T47D (cell line): ENCODE data around the gene CCDC134.

Source experiments
- DNase-seq, 2 experiments: peaks; one replicate each; pipeline versions ENCODE4 v3.0.0 to v3.0.0-alpha.2; 2011 to 2012; ENCODE audit warnings: low read depth in 1 of 2, low spot score in 1 of 2
- JUND ChIP-seq: IDR thresholded peaks from 2 replicates; pipeline ENCODE4 v1.6.1; 2012; ENCODE audit warnings: low read depth
- in situ Hi-C: cut with HindIII; loops from 2 replicates; pipeline ENCODE4 v1.10.0; 2016; ENCODE audit warnings: low sequenced_read_pairs, low pct_unique_long_range_greater_than_20kb

The CCDC134 gene

DNA sequence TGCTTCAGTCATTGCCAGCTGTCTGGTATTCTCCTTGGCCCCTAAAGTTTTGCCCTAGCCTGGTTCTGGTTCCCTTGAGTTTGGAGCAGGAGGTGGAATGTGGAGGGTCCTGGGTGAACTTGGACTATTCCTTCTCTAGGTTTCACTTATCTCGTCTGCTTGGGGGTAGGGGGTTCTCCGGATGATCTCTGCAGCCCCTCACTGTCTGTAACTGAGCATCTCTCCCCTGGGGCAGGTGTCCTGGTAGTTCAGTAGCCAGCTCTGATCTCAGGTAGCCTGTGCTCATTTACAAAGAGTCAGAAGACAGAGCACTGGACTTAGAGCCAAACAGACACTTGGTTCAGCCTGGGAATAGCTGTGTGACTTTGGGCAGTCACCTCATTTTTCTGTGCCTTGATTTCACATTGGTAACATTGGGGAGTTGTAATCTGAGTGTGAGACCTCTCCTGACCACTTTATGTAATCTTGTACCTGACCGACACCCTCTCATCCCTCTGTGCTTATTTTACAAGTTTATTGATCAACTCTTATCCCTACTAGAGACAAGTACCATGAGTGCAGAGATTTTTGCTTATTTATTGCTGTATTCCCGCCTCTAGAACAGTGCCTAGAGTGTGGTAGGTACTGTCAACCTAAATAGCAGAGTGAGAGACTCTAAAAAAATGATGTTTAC, 804 bp downstream of the CCDC134 start:
- no peak for TF ChIP-seq JUND
- no peak for DNase-seq
- in situ Hi-C loops, result no loop called here

DNA sequence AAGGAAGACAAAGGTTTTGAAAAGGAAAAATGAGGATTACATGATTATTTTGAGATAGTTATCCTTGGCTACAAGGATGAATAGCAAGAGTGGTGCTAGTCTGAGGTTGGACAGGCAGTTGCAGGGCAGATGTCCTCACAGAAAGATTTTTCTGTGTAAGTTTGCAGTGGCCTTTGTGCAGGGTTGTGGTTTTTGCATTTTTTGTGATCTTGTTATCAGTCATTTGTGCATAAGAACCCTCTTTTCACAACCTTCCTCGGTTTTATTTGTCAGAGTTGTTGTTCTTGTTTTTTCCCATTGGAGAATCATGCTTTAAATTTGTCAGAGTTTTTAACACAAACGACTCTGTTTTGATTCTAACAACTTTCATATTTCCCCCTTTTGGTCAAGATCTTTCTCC, 1.4 kb downstream of the CCDC134 start:
- in situ Hi-C loops, result no loop called here
- DNase-seq, result no peak
- TF ChIP-seq JUND, result no peak

DNA sequence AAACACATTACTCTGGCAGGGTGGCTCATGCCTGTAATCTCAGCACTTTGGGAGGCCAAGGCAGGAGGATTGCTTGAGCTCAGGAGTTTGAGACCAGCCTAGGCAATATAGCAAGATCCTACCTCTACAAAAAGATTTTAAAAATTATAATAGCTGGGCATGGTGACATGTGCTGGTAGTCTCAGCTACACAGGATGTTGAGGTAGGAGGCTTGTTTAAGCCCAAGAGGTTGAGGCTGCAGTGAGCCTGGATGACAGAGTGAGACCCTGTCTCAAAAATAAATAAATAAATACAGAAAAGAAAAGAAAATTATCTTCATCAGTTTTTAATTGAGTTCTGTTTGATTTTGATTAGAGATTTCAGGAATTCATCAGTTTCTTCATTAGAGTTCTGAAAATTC, 5.2 kb downstream of the CCDC134 start:
- no peak for DNase-seq
- in situ Hi-C loops, result no loop called here
- no peak for TF ChIP-seq JUND

DNA sequence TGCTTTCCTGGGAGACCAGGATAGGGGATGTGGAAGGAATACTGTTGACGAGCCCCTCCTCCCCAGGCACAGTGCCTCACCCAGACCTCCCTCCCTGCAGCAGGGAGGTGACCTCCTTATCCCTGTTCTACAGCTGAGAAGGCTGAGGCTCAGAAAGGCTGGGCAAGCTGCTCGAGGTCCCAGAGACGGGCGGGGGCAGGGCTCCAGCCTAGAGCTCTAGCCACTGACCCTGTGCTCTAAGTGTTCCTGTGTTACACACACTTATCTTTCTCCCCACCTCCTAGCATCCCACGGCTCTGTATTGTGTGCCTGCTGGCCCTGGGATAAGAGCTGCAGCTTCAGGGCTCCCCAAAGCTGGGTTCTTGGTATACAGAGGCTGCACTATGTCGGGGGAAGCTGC, 7.9 kb downstream of the CCDC134 start:
- no peak for TF ChIP-seq JUND
- in situ Hi-C loops, result no loop called here
- no peak for DNase-seq

DNA sequence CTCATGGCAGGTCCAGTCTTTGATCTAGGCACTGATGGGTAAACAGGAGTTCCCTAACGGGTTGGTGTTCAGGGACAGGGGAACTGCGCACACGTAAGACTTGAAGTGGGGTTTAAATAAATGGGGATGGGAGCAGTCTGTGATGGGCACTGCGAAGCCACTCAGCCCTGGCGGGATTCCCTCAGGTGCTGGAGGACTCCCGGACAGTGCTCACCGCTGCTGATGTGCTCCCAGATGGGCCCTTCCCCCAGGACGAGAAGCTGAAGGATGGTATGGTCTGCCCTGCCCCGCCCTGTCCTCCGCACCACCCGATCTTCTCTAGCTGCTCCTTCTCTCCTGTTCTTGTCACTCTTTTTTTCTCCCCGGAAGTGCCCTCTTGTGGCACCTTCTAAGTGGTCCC, 9.5 kb downstream of the CCDC134 start:
- no peak for TF ChIP-seq JUND
- in situ Hi-C loops, result no loop called here
- DNase-seq, result no peak

DNA sequence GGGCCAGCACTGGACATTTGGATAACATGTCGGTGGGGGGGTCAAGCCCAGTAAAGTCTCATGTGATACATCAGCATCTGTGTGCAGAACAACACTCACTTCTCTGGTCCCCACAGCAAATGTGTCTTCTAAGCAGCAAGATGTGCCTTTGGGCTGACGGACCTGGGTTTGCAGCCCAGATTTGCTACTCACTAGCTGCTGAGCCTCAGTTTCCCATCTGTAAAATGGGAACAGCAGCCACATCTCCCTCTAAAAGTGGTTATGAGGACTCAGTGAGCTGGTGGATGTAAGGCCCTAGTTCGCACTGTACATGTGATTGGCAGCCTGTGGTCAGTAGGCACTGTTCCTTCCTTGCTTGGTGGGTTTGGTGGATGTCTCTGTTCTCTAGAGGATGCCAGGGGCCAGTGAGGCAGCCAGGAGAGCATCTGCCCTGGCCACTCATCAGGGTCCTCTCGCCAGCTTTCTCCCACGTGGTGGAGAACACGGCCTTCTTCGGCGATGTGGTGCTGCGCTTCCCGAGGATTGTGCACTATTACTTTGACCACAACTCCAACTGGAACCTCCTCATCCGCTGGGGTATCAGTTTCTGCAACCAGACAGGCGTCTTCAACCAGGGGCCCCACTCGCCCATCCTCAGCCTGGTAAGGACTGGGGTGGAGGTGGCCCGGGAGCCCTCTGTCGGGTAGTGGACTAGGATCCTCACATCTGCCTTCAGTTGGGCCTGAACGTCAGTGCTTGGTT, 12.5 kb downstream of the CCDC134 start:
- in situ Hi-C loops, result no loop called here
- DNase-seq, result no peak
- TF ChIP-seq JUND, result no peak

DNA sequence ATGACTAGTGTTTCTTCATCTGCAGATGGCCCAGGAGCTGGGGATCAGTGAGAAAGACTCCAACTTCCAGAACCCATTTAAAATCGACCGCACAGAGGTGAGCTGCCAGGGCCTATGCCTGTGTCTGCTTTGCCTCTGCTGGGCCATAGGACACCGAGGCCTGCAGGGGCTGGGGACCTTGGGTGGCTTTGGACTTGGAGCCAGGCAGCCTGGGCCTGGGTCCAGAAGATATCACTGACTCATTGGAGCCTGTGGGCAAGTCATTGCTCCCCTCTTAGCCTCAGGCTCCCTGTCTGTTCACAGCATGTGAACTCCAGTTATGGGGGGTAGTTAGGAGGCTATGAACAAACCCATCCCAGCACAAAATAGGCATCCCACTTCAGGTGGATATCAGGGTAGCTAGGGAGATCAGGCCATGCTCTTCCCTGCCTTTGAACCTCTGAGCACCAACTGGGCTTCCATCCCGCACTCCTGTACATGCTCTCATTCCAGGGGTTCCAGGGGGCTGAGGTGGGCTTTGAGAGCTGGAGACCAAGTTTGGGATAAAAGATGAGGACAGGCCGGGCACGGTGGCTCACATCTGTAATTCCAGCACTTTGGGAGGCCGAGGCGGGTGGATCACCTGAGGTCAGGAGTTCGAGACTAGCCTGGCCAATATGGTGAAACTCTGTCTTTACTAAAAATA, 13.4 kb downstream of the CCDC134 start:
- TF ChIP-seq JUND, result no peak
- DNase-seq, result no peak
- in situ Hi-C loops, result no loop called here

DNA sequence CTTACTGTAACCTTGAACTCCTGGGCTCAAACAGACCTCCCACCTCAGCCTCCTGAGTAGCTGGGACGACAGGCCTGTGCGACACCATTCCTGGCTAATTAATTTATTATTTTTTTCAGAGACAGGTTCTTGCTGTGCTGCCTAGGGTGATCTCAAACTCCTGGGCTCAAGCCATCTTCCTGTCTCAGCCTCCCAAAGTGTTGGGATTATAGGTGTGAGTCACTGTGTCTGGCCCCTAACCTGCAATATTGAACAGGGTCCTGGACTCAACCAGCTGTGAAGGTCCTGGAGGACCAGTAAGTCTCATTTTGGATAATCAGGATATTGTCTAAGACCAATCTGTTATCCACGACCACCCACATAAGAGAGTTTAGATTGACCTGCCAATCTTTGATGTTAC, 15.2 kb downstream of the CCDC134 start:
- no peak for TF ChIP-seq JUND
- no peak for DNase-seq
- in situ Hi-C loops, result no loop called here

DNA sequence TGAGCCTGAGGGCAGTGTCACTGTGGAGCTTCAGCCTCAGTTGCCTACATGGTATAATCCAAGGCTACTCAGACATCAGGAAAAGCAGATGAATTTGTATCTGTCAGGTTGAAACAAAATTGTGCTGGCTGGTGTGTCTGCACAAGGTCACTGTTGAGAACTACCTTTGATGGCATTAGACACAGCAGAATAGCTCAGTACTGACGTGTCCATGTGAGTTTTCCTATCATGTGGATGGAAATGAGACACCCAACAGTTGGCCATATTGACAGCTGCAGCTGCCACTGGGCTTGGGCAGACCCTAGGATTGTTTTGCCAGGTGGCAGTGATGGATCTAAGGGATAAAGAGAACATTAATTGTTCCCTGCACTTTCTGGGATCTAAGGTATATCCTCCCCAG, 15.8 kb downstream of the CCDC134 start:
- in situ Hi-C loops, result no loop called here
- no peak for TF ChIP-seq JUND
- no peak for DNase-seq

DNA sequence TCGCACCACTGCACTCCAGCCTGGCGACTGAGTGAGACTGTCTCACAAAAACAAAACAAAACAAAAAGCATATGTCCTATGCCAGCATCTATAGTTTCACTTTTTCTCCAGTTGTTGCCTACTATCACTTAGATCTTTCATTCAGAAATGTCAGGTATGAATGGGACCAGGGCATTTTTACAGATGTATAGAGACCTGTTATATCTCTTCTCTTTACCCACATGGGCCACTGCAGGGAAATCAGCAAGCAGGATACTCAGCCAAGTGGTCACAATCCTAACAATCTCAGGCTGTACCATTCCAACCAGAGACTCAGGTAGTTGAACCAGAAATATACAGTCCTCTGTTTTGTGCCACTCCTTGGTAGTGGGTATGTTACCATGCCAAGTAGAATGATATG, 16.4 kb downstream of the CCDC134 start:
- DNase-seq, result no peak
- no peak for TF ChIP-seq JUND
- in situ Hi-C loops, result no loop called here

DNA sequence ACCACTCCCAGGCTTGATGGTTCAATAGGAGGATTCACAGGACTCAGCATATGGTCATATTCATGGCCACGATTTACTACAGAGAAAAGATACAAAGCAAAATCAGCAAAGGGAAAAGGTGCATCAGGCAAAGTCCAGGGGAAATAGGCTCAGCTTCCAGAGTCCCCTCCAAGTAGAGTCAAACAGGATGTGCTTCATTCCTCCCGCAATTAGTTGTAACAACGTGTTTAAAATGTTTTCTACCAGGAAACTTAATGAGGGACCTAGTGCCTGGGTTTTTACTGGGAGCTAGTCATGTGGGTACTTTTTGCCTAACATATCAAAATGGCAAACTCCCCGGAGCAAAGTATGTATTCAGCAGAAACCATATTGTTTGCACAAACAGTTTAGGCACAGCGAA, 17.5 kb downstream of the CCDC134 start:
- no peak for DNase-seq
- in situ Hi-C loops, result no loop called here
- TF ChIP-seq JUND, result no peak

DNA sequence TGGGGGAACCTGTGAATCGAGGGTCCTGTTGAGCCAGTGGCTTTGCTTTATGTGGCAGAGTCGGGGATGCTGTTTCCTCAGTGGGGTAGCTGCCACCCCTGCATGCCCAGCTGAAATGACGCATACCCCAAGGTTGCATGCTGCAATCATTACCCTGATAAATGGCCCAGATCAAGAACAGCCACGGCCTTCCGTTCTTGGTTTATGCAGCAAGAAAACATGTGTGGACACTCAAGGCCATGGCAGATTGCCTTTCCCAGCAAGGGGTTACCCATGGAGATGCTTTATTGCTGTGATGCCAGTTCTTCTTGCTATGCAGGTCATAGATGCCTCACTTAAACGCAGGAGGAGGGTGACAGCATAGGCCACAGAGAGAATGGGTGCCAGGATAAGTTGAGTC, 18.1 kb downstream of the CCDC134 start:
- in situ Hi-C loops, result no loop called here
- TF ChIP-seq JUND, result no peak
- no peak for DNase-seq

DNA sequence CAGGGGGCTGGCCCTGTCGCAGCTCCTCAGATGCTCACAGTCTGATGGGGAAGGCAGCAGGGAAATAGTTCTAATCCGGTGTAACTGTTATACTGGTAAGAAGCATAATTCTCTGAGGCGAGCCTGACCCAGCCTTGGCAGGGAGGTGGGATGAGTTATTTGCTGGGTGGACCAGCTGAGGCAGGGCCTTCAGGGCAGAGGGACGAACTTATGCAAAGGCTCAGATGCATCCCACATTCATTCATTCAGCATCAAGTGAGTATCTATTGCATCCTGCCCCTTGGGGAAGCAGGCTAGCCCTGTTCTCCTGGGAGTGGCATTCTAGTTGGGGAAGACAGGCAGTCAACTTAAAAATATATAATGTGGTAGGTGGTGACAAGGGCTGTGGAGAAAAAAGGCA, 18.8 kb downstream of the CCDC134 start:
- no peak for DNase-seq
- in situ Hi-C loops, result no loop called here
- TF ChIP-seq JUND, result no peak
